Measurements from ENCODE around the gene LTB4R2.

LTB4R2 gene

DNA sequence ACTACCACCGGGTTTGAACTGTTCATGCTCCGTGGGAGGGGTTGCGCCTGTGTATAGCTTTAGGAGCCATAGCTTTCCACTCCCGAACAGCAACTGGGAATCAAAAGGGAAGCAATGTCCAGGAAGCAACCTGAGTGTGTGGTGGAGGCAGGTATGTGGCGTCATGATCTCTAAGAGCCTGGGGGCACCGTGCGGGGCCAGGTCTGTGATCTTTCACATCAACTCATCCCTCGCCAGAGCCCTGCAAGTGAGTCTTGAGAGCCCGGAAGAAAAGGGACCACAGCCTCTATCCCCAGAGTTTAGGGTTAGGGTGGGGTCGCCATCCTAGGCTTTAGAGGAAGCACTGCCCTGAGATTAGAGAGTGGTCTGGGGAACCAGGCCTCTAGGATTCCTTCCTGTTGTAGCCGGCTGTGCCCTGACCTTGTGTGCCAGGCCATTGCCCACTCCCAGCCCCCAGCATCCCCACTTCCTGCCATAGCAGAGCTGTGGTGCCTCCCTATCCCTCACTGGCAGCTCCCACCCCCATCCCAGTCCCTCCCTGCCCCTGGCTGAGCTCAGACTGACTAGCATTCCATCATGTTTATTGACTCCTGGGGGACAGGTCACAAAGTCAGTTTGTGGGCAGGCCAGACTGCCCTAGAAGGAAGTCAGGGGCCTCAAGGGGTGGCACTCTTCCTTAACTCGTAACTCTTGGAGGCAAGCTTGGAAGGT is 25.7 kb downstream of the LTB4R2 start:
- Histone ChIP-seq H3K27ac (ENCODE audit: low read length) (no peak overlapping the region), H3K27me3 (ENCODE audit: low read depth, low read length) (peaks cover 26% of the 10 kb centered on the region), H3K36me3 (replicated peaks; ENCODE audit: low read depth, low read length) (no peaks in the 10 kb centered on the region), H3K9me3 (ENCODE audit: insufficient read depth, low read length) (no peaks in the 10 kb centered on the region), H3K4me1 (ENCODE audit: low read length) (peaks cover 23% of the 10 kb centered on the region), H3K79me2 (ENCODE audit: low read length) (no peaks in the 10 kb centered on the region), H3K4me2 (ENCODE audit: low read length) (no peak overlapping the region), H4K20me1 (ENCODE audit: insufficient read depth, low read length) (no peaks in the 10 kb centered on the region), H2AFZ (ENCODE audit: low read depth, low read length) (no peak overlapping the region), H3K4me3 (ENCODE audit: low read length) (no peak overlapping the region), H3K9ac (ENCODE audit: low read length) (no peak overlapping the region)
- TF ChIP-seq CTCF (IDR thresholded peaks at IDR 0.05; ENCODE audit: low read depth, low read length): no peak
- TF ChIP-seq EZH2phosphoT487 (IDR thresholded peaks at IDR 0.05; ENCODE audit: low read depth): no peak

DNA sequence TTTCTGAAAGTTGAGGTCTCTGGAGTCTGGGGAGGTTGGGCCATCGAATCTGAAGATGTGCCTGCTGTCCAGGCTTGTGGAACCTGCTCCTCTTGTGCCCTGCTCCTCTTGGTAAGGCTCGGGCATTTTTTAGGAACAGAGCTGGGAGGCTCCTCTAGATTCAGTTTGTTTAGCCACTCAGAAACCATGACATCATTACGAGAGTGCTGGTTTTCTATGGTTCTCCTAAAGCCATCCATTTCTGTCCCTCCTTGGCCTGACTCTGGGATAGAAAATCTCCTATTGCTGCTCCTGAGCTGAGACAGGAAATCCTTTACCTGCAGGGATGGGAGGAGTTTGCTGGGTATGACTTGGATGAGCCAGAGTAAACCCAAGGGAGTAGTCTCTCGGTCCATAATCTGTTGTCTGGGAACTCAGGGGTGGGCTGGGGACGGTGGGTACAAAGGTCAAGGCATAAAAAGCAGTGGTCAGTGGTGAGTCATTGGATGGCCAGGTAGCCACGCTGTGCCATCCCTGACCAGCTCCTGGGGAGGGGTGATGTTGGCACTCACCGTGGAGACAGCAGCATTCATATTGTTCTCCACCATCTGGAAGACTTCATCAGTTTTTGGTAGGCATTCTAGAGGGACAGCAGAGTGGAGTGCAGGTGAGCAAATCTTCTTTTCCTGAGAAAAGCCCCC is 27.3 kb downstream of the LTB4R2 start:
- Histone ChIP-seq H3K27ac (ENCODE audit: low read length) (no peak overlapping the region), H3K9me3 (ENCODE audit: insufficient read depth, low read length) (no peaks in the 10 kb centered on the region), H2AFZ (ENCODE audit: low read depth, low read length) (no peak overlapping the region), H3K4me2 (ENCODE audit: low read length) (no peak overlapping the region), H4K20me1 (ENCODE audit: insufficient read depth, low read length) (no peaks in the 10 kb centered on the region), H3K9ac (ENCODE audit: low read length) (no peak overlapping the region), H3K27me3 (ENCODE audit: low read depth, low read length) (peaks cover 26% of the 10 kb centered on the region), H3K4me1 (ENCODE audit: low read length) (peaks cover 17% of the 10 kb centered on the region), H3K79me2 (ENCODE audit: low read length) (no peaks in the 10 kb centered on the region), H3K4me3 (ENCODE audit: low read length) (no peak overlapping the region), H3K36me3 (replicated peaks; ENCODE audit: low read depth, low read length) (no peaks in the 10 kb centered on the region)
- no peak for TF ChIP-seq CTCF (IDR thresholded peaks at IDR 0.05; ENCODE audit: low read depth, low read length)
- TF ChIP-seq EZH2phosphoT487 (IDR thresholded peaks at IDR 0.05; ENCODE audit: low read depth): no peak

DNA sequence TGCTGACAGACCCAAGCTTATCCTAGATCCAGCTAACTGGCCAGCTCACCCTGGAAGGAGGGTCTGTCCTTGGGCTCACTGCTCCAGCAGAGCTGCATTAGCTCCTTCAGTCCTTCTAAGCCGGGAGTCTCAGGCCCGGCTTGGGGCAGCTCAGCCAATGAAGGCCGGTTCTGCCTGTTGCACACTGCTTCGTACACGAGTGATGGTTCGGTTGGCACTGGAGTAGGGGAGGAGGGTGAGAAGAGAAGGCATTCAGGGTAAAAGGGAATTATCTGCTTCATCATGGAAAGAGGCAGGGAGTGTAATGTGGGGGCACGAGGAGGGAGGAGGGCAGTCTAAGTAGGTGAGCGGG is 27.9 kb downstream of the LTB4R2 start:
- H3K27me3 ChIP-seq (ENCODE audit: low read depth, low read length): peaks cover 24% of the 10 kb centered on the region
- no peak overlapping the region for H3K4me3 ChIP-seq (ENCODE audit: low read length)
- no peaks in the 10 kb centered on the region for H4K20me1 ChIP-seq (ENCODE audit: insufficient read depth, low read length)
- no peak overlapping the region for H3K27ac ChIP-seq (ENCODE audit: low read length)
- H2AFZ ChIP-seq (ENCODE audit: low read depth, low read length): no peak overlapping the region
- peaks cover 12% of the 10 kb centered on the region for H3K4me1 ChIP-seq (ENCODE audit: low read length)
- no peak overlapping the region for H3K4me2 ChIP-seq (ENCODE audit: low read length)
- H3K9me3 ChIP-seq (ENCODE audit: insufficient read depth, low read length): no peaks in the 10 kb centered on the region
- H3K36me3 ChIP-seq (replicated peaks; ENCODE audit: low read depth, low read length): no peaks in the 10 kb centered on the region
- TF ChIP-seq EZH2phosphoT487 (IDR thresholded peaks at IDR 0.05; ENCODE audit: low read depth) (no peak), CTCF (IDR thresholded peaks at IDR 0.05; ENCODE audit: low read depth, low read length) (no peak)
- H3K9ac ChIP-seq (ENCODE audit: low read length): no peak overlapping the region
- no peaks in the 10 kb centered on the region for H3K79me2 ChIP-seq (ENCODE audit: low read length)

- peak overlapping the region; percentile 79 for H3K4me2 ChIP-seq (ENCODE audit: low read length)
Observed at GRCh38 chr14:24338843-24339242, 28.9 kb downstream of the LTB4R2 start.

More at GRCh38 chr14:24338843-24339242, 28.9 kb downstream of the LTB4R2 start:
- H3K9ac ChIP-seq (ENCODE audit: low read length): no peak overlapping the region
- H3K4me3 ChIP-seq (ENCODE audit: low read length): peak overlapping the region; percentile 79; the same call in 1 of the 2 replicates
- no peak for TF ChIP-seq CTCF (IDR thresholded peaks at IDR 0.05; ENCODE audit: low read depth, low read length)
- TF ChIP-seq EZH2phosphoT487 (IDR thresholded peaks at IDR 0.05; ENCODE audit: low read depth): no peak
- H3K27ac ChIP-seq (ENCODE audit: low read length): no peak overlapping the region
- peaks cover 13% of the 10 kb centered on the region for H3K4me1 ChIP-seq (ENCODE audit: low read length)
- H3K27me3 ChIP-seq (ENCODE audit: low read depth, low read length): peaks cover 20% of the 10 kb centered on the region
- H3K36me3 ChIP-seq (replicated peaks; ENCODE audit: low read depth, low read length): no peaks in the 10 kb centered on the region
- H2AFZ ChIP-seq (ENCODE audit: low read depth, low read length): no peak overlapping the region
- no peaks in the 10 kb centered on the region for H3K79me2 ChIP-seq (ENCODE audit: low read length)
- H3K9me3 ChIP-seq (ENCODE audit: insufficient read depth, low read length): no peaks in the 10 kb centered on the region
- no peaks in the 10 kb centered on the region for H4K20me1 ChIP-seq (ENCODE audit: insufficient read depth, low read length)
